GM15510 (cell line): ENCODE data around the gene SNTA1.

ENCODE experiments used
- POLR2A ChIP-seq: IDR thresholded peaks from 3 replicates; pipeline ENCODE4 v1.6.1; 2011; ENCODE audit warnings: borderline replicate concordance; ENCODE audit not compliant: insufficient read length; ENCODE audit errors: extremely low read depth

The SNTA1 gene

GRCh38 chr20:33387177-33387576 is 56.4 kb downstream of the SNTA1 start:
- TF ChIP-seq POLR2A, result no peak

GRCh38 chr20:33386673-33387072 is 56.9 kb downstream of the SNTA1 start:
- no peak for TF ChIP-seq POLR2A

GRCh38 chr20:33377366-33377765 is 66.2 kb downstream of the SNTA1 start:
- no peak for TF ChIP-seq POLR2A

GRCh38 chr20:33373735-33374605 is 69.6 kb downstream of the SNTA1 start:
- TF ChIP-seq POLR2A, result no peak

- no peak for TF ChIP-seq POLR2A
These were observed 70.5 kb downstream of the SNTA1 start for GRCh38 chr20:33372993-33373441.

GRCh38 chr20:33370291-33370690 is 73.3 kb downstream of the SNTA1 start:
- no peak for TF ChIP-seq POLR2A

GRCh38 chr20:33362898-33363297 is 80.7 kb downstream of the SNTA1 start:
- no peak for TF ChIP-seq POLR2A

GRCh38 chr20:33359399-33360261 is 83.9 kb downstream of the SNTA1 start:
- no peak for TF ChIP-seq POLR2A
